NT2/D1 (cell line): ENCODE measurements around the gene MAP1LC3B2.

Experiments used
- SUZ12 ChIP-seq: IDR thresholded peaks from 2 replicates; pipeline ENCODE4 v1.6.1; 2011; ENCODE audit not compliant: insufficient read length, insufficient read depth; ENCODE audit errors: extremely low read depth
- YY1 ChIP-seq: IDR thresholded peaks from 2 replicates; pipeline ENCODE4 v1.6.1; 2011; ENCODE audit not compliant: insufficient read length, insufficient read depth
- ZNF274 ChIP-seq: IDR thresholded peaks from 2 replicates; pipeline ENCODE4 v1.6.1; 2011; ENCODE audit warnings: mild to moderate bottlenecking, low read depth, low read length

DNA sequence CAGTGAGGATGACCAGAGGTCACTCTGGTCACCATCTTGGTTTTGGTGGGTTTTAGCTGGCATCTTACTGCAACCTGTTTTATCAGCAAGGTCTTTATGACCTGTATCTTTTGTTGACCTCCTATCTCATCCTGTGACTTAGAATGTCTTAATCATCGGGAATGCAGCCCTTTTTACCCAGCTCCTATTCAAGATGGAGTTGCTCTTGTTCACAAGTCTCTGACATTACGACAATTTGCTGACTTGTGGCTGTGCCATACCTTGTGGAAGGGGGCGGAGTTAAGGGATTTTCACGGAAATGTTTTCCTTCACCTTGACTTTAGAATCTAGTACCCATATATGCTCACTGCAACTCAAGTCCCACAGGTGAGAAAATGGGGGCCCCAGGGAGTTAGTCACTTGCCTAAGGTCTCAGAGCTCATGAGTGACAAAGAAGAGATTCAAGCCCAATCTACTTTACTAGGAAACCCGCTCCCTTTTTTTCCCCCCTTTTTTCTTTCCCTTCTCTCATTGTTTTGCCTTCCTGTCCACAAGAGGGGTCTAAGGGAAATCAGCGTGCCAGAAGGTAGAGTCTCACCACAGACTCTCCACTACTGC lies 2.7 kb upstream of the MAP1LC3B2 start:
- TF ChIP-seq YY1: no peak
- TF ChIP-seq ZNF274: no peak
- no peak for TF ChIP-seq SUZ12
